Lower leg skin (tissue), 4 donors: ENCODE results near the gene LZTR1. TPM values are rescaled to one million over a fixed set of nuclear protein-coding genes. Genes with fewer than 3 reads are reported as not detected.

Experiments
- DNase-seq, 2 donors: peaks; one replicate each; pipeline ENCODE4 v3.0.0-alpha.2; 2019; ENCODE audit warnings: low spot score in 2 of 2
- H3K4me3 ChIP-seq: fragments of 200-600 bp; sonication (generic); 2 replicates; pipeline ENCODE4 v1.5.1; 2017; ENCODE audit warnings: mild to moderate bottlenecking, low read depth; ENCODE audit not compliant: poor library complexity, severe bottlenecking
- POLR2A ChIP-seq, 2 donors: fragments of 450-650 bp; IDR thresholded peaks; one replicate each; pipeline ENCODE4 v1.6.1; 2016 to 2017; ENCODE audit warnings: antibody characterized with exemption in 2 of 2, mild to moderate bottlenecking in 1 of 2, moderate library complexity in 1 of 2
- WGBS, 2 donors: methylation state at CpG; one replicate each; pipeline ENCODE4 v1.1.5; 2018; 5-methylcytosine and 5-hydroxymethylcytosine counted together
- intact Hi-C: fragments of 100-400 bp; cut with DNase I; formaldehyde crosslinking; loops from one replicate; pipeline ENCODE4 v1.15.0; 2023; ENCODE audit warnings: low total_unique reads
- total RNA-seq, 4 donors: library from RNA; depleted of rRNA; stranded (reverse); fragments of >200 nt; gene quantifications; one replicate each; pipeline ENCODE4 v1.1.0, GENCODE V29; 2016
- TF ChIP-seq, protein P1 (sequence below), 3 donors: fragments of 450-650 bp; IDR thresholded peaks; one replicate each; pipeline ENCODE4 v1.5.1; 2016; ENCODE audit warnings: antibody characterized with exemption in 3 of 3, mild to moderate bottlenecking in 3 of 3, moderate library complexity in 2 of 3

Gene LZTR1
- total RNA-seq, 4 donors from 2014 or later: 25.4 to 34.9 (median 28.4) TPM

DNA sequence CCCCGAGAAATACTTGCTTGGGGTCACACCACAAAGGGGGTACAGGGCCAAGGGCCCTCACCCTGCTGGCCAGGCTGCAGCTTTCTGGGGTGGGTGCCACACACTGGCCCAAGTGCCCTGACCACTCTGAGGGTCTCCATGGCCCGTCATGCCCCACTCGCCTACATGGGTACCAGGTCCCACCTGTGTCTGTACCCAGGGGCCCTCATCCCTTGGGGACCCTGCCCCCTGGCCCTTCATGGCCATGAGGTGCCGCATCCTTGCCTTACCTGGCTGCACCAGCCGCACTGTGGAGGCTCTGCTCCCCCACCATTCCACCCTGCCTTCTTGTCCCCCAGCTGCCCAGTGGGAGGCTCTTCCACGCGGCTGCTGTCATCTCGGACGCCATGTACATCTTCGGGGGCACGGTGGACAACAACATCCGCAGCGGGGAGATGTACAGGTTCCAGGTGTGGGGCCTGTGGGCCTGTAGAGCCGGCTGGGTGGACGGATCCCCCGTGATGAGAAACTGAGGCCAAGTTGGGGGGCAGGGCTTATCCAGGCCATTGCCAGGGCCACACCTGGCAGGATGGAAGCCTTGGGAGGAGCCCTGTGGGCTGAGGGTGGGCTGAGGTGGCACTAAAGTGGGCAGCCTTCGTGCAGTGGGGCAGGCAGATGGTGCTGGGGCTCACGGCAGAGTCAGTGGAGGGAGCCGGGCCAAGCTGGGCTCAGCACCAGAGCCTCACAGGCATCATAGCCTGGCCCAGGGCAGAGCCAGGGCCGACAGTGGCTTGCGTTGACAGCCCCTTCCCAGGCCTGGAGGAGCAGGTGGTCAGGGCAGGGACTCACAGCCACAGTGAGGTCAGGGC, 10.6 kb downstream of the LZTR1 start:
- 86 to 89% methylated on average over 21 of the region's 21 CpGs for WGBS, 2 donors
- DNase-seq: no peak
- intact Hi-C loops: no loop called here
- H3K4me3 ChIP-seq: no peak overlapping the region
- TF ChIP-seq, protein P1, sequence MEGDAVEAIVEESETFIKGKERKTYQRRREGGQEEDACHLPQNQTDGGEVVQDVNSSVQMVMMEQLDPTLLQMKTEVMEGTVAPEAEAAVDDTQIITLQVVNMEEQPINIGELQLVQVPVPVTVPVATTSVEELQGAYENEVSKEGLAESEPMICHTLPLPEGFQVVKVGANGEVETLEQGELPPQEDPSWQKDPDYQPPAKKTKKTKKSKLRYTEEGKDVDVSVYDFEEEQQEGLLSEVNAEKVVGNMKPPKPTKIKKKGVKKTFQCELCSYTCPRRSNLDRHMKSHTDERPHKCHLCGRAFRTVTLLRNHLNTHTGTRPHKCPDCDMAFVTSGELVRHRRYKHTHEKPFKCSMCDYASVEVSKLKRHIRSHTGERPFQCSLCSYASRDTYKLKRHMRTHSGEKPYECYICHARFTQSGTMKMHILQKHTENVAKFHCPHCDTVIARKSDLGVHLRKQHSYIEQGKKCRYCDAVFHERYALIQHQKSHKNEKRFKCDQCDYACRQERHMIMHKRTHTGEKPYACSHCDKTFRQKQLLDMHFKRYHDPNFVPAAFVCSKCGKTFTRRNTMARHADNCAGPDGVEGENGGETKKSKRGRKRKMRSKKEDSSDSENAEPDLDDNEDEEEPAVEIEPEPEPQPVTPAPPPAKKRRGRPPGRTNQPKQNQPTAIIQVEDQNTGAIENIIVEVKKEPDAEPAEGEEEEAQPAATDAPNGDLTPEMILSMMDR (IDR thresholded peaks at IDR 0.05): no peak
- TF ChIP-seq POLR2A (IDR thresholded peaks at IDR 0.05): no peak

DNA sequence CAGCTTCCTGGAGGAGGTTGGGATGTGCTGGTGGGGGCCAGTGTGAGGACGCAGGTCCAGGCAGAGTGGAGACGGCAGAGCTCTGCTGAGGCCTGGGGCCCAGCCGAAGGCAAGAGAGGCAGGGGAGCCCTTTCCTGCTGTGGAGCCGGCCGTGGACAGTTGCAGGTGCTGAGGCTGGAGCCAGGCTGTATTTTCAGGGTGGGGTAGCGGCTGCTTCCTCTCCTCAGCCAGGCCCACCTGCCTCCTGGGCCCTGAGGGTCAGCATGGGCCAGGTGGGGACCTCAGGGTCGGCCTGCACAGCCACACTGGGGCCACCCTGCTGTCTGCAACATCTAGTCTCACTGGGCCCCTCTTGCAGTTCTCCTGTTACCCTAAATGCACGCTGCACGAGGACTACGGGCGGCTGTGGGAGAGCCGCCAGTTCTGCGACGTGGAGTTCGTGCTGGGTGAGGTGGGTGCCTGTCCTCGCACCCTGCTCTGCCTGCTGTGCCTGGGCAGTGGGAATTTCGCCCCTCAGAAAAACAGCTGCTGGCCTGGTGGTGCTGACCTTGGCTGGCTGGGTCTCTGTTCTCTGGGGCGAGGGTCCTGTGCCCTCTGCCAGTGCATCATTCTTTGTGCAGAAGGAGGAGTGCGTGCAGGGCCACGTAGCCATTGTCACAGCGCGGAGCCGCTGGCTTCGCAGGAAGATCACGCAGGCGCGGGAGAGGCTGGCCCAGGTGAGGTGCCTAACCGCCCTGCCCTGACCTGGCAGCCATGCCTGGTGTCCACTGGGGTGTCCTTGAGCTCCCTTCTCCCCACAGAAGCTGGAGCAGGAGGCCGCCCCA, 11.4 kb downstream of the LZTR1 start:
- 87 to 97% methylated on average over 18 to 22 of the region's 29 CpGs for WGBS, 2 donors
- intact Hi-C loops: no loop called here
- no peak overlapping the region for H3K4me3 ChIP-seq
- TF ChIP-seq POLR2A (IDR thresholded peaks at IDR 0.05): no peak
- TF ChIP-seq, protein P1 (IDR thresholded peaks at IDR 0.05): no peak
- no peak for DNase-seq

DNA sequence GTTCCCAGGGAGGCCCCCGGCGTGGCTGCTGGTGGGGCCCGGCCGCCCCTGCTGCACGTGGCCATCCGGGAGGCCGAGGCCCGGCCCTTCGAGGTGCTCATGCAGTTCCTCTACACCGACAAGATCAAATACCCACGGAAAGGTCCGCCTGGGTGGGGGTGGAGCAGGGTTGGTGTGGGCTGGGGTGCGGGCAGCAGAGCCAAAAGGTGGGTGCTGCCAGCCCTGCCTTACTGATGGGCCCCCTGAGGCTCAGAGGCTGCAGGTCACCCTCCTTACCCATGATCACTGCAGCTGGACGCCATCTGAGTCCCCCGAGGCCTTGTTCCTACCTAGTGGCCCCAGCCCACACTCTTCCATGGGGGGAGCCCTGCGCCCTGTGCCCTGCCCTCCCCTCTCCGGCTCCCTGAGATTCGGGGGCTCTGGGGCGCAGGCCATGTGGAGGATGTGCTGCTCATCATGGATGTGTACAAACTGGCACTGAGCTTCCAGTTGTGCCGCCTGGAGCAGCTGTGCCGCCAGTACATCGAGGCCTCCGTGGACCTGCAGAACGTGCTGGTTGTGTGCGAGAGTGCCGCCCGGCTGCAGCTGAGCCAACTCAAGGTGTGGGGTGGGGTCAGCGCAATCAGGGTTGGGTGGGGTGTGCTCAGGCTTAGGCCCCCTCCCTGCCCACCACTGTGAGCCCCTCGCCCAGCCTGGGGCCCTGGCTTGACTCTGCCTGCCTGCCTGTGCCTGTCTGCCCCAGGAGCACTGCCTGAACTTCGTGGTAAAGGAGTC, 12.2 kb downstream of the LZTR1 start:
- H3K4me3 ChIP-seq: no peak overlapping the region
- TF ChIP-seq, protein P1 (IDR thresholded peaks at IDR 0.05): no peak
- no peak for TF ChIP-seq POLR2A (IDR thresholded peaks at IDR 0.05)
- WGBS, 2 donors: 86 to 89% methylated on average over 23 to 29 of the region's 30 CpGs
- no peak for DNase-seq
- intact Hi-C loops: no loop called here

DNA sequence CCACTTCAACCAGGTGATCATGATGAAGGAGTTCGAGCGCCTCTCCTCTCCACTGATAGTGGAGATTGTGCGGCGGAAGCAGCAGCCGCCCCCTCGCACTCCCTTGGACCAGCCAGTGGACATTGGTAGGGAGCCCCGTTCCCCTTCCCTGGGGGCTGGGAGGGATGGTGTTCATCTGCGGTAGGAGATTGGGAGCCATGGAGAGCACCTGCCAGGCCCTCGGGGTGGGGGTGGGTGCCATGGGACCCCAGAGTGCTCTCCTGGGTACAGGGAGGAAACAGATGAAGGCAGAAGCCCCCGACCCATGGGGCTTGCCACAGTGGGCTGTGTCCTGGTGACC, 12.8 kb downstream of the LZTR1 start:
- H3K4me3 ChIP-seq: no peak overlapping the region
- WGBS, 2 donors: 85 to 89% methylated on average over 7 to 10 of the region's 10 CpGs
- no peak for DNase-seq
- intact Hi-C loops: no loop called here
- TF ChIP-seq, protein P1 (IDR thresholded peaks at IDR 0.05): no peak
- no peak for TF ChIP-seq POLR2A (IDR thresholded peaks at IDR 0.05)

DNA sequence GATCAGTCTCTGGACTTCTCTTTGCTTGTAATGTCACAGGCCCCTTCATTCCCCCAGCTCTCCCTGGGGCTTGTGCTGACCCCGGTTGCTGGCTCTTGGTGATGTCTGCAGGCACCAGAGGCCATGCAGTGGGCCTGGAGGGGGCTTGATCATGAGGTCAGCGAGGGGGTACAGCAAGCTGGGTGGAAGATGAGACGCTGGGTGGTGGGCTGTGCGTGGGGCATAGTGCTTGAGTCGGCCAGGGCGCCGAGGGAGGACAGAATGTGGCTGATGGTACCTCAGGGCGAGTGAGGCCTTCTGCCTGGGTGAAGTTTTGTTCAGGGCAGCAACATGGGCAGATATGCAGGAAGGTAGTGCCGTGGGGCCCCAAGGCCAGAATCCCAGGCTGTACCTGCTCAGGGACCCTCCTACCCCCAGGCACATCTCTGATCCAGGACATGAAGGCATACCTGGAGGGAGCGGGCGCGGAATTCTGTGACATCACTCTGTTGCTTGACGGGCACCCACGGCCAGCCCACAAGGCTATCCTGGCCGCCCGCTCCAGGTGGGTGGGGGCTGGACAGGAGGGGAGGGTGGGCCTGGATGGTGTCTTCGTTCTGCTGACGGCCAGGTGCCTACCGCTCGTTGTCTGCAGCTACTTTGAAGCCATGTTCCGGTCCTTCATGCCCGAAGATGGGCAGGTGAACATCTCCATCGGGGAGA, 13.4 kb downstream of the LZTR1 start:
- 91 to 93% methylated on average over 20 to 21 of the region's 23 CpGs for WGBS, 2 donors
- intact Hi-C loops: no loop called here
- TF ChIP-seq, protein P1 (IDR thresholded peaks at IDR 0.05): no peak
- no peak for TF ChIP-seq POLR2A (IDR thresholded peaks at IDR 0.05)
- DNase-seq: no peak
- no peak overlapping the region for H3K4me3 ChIP-seq
